Measurements from ENCODE around the gene NEB.

- TF ChIP-seq CTCF (IDR thresholded peaks at IDR 0.05) = no peak
- no peak for TF ChIP-seq POLR2A (IDR thresholded peaks at IDR 0.05)
These were observed 225.8 kb downstream of the NEB start for GRCh38 chr2:151508519-151508918.
